ENCODE results near the gene ZNF92. TPM values are rescaled to one million over a fixed set of nuclear protein-coding genes. Genes with fewer than 3 reads are reported as not detected.

The ZNF92 gene
- total RNA-seq, 1 donor from 2014 or later = 5.7 TPM

DNA sequence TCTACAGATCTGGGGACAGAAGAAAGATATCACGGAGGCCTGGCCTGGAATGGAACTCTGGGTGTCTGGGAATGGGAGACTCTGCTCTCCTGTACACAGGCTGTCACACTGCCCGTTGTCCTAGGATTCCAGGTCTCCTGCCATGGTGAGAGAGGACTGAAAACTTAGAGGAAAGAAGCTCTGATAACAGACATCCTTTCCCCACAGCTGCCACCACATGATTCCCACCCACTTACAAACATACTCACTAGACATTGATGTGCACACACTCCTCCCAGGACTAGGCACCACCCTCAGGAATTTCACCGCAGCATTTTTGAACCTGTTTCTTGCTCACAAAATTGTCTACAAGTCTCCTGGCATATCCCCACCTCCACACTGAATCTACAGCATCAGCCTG is 5.7 kb downstream of the ZNF92 start:
- H3K27ac Mint-ChIP-seq (ENCODE audit: unreplicated experiment) = no peak overlapping the region
- no peak overlapping the region for H3K4me3 Mint-ChIP-seq (ENCODE audit: unreplicated experiment)
- TF ChIP-seq, protein P1, sequence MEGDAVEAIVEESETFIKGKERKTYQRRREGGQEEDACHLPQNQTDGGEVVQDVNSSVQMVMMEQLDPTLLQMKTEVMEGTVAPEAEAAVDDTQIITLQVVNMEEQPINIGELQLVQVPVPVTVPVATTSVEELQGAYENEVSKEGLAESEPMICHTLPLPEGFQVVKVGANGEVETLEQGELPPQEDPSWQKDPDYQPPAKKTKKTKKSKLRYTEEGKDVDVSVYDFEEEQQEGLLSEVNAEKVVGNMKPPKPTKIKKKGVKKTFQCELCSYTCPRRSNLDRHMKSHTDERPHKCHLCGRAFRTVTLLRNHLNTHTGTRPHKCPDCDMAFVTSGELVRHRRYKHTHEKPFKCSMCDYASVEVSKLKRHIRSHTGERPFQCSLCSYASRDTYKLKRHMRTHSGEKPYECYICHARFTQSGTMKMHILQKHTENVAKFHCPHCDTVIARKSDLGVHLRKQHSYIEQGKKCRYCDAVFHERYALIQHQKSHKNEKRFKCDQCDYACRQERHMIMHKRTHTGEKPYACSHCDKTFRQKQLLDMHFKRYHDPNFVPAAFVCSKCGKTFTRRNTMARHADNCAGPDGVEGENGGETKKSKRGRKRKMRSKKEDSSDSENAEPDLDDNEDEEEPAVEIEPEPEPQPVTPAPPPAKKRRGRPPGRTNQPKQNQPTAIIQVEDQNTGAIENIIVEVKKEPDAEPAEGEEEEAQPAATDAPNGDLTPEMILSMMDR (IDR thresholded peaks at IDR 0.05) = no peak
- no peaks in the 10 kb centered on the region for H3K27me3 Mint-ChIP-seq (ENCODE audit: unreplicated experiment)
- H3K36me3 Mint-ChIP-seq (ENCODE audit: unreplicated experiment) = peaks cover 11% of the 10 kb centered on the region
- H3K9me3 Mint-ChIP-seq (ENCODE audit: unreplicated experiment) = no peaks in the 10 kb centered on the region
- DNase-seq (ENCODE audit: extremely low spot score, unreplicated experiment) = no peak
- H3K4me1 Mint-ChIP-seq (ENCODE audit: unreplicated experiment) = peaks cover 26% of the 10 kb centered on the region

- DNase-seq (ENCODE audit: extremely low spot score, unreplicated experiment) = no peak
- peaks cover 13% of the 10 kb centered on the region for H3K4me1 Mint-ChIP-seq (ENCODE audit: unreplicated experiment)
- peaks cover 11% of the 10 kb centered on the region for H3K36me3 Mint-ChIP-seq (ENCODE audit: unreplicated experiment)
These were observed 8.1 kb downstream of the ZNF92 start for GRCh38 chr7:65381742-65382141.

GRCh38 chr7:65382452-65382851 is 8.8 kb downstream of the ZNF92 start:
- DNase-seq (ENCODE audit: extremely low spot score, unreplicated experiment) = no peak
- Mint-ChIP-seq H3K4me1 (ENCODE audit: unreplicated experiment) (peaks cover 9% of the 10 kb centered on the region), H3K27ac (ENCODE audit: unreplicated experiment) (no peak overlapping the region), H3K4me3 (ENCODE audit: unreplicated experiment) (no peak overlapping the region), H3K36me3 (ENCODE audit: unreplicated experiment) (peaks cover 10% of the 10 kb centered on the region), H3K9me3 (ENCODE audit: unreplicated experiment) (no peaks in the 10 kb centered on the region), H3K27me3 (ENCODE audit: unreplicated experiment) (no peaks in the 10 kb centered on the region)
- TF ChIP-seq, protein P1 (IDR thresholded peaks at IDR 0.05) = no peak

More at GRCh38 chr7:65381742-65382141, 8.1 kb downstream of the ZNF92 start:
- TF ChIP-seq, protein P1 (IDR thresholded peaks at IDR 0.05) = no peak
- Mint-ChIP-seq H3K27me3 (ENCODE audit: unreplicated experiment) (no peaks in the 10 kb centered on the region), H3K9me3 (ENCODE audit: unreplicated experiment) (no peaks in the 10 kb centered on the region), H3K4me3 (ENCODE audit: unreplicated experiment) (no peak overlapping the region), H3K27ac (ENCODE audit: unreplicated experiment) (no peak overlapping the region)

GRCh38 chr7:65387891-65388290 is 14.2 kb downstream of the ZNF92 start:
- TF ChIP-seq, protein P1 (IDR thresholded peaks at IDR 0.05) = no peak
- Mint-ChIP-seq H3K27ac (ENCODE audit: unreplicated experiment) (no peak overlapping the region), H3K4me1 (ENCODE audit: unreplicated experiment) (no peaks in the 10 kb centered on the region), H3K36me3 (ENCODE audit: unreplicated experiment) (peaks cover 25% of the 10 kb centered on the region), H3K4me3 (ENCODE audit: unreplicated experiment) (no peak overlapping the region), H3K27me3 (ENCODE audit: unreplicated experiment) (no peaks in the 10 kb centered on the region), H3K9me3 (ENCODE audit: unreplicated experiment) (no peaks in the 10 kb centered on the region)
- no peak for DNase-seq (ENCODE audit: extremely low spot score, unreplicated experiment)

DNA sequence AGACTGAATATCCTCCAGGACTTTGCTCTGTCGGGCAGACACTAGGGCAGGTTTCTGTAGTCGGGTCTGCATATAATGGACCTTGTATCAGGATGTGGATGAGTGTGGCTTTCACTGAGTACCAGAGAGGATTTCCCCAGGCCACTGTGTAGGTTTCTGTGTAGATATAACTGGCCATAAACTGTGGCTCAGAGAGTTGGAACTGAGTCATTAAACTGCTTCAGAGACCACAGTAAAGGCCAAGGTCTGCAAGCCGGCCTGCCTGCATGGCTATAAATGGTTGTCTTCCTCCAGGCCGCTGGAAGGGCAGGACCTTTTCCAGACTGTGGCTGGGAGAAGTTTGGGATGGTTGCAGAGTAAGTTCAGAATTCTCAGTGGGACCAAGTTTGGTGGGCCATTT is 16.9 kb downstream of the ZNF92 start:
- H3K36me3 Mint-ChIP-seq (ENCODE audit: unreplicated experiment) = peaks cover 30% of the 10 kb centered on the region
- no peak for DNase-seq (ENCODE audit: extremely low spot score, unreplicated experiment)
- no peak overlapping the region for H3K4me3 Mint-ChIP-seq (ENCODE audit: unreplicated experiment)
- no peaks in the 10 kb centered on the region for H3K4me1 Mint-ChIP-seq (ENCODE audit: unreplicated experiment)
- no peak overlapping the region for H3K27ac Mint-ChIP-seq (ENCODE audit: unreplicated experiment)
- TF ChIP-seq, protein P1 (IDR thresholded peaks at IDR 0.05) = no peak
- no peaks in the 10 kb centered on the region for H3K9me3 Mint-ChIP-seq (ENCODE audit: unreplicated experiment)
- no peaks in the 10 kb centered on the region for H3K27me3 Mint-ChIP-seq (ENCODE audit: unreplicated experiment)

Measured in osteocyte (in vitro differentiated cells).